PFSK-1 (cell line): ENCODE data around the gene TAAR2.

Experiments used
- FOXP2 ChIP-seq: optimal IDR thresholded peaks from 2 replicates; pipeline ENCODE3; 2011; ENCODE audit warnings: borderline replicate concordance, control low read depth, inconsistent platforms; ENCODE audit not compliant: insufficient read depth; ENCODE audit errors: extremely low read length, extremely low read depth
- POLR2AphosphoS5 ChIP-seq: IDR thresholded peaks from 2 replicates; pipeline ENCODE4 v1.6.1; 2012; ENCODE audit warnings: low read depth, mild to moderate bottlenecking, control low read depth, low read length, moderate library complexity
- REST ChIP-seq, 2 experiments: IDR thresholded peaks; 2 replicates each; pipeline versions ENCODE4 v1.6.1 to v1.8.0; 2011 to 2012; ENCODE audit warnings: low read depth in 2 of 2, low read length in 2 of 2, control low read depth in 1 of 2, inconsistent platforms in 1 of 2, mild to moderate bottlenecking in 1 of 2, moderate library complexity in 1 of 2; ENCODE audit not compliant: insufficient read depth in 1 of 2
- SIN3A ChIP-seq: IDR thresholded peaks from 2 replicates; pipeline ENCODE4 v1.6.1; 2012; ENCODE audit warnings: mild to moderate bottlenecking, low read length, moderate library complexity, borderline replicate concordance; ENCODE audit not compliant: insufficient read depth
- TAF1 ChIP-seq: IDR thresholded peaks from 2 replicates; pipeline ENCODE4 v1.6.1; 2012; ENCODE audit warnings: low read length, control low read depth, borderline replicate concordance; ENCODE audit not compliant: insufficient read depth

The TAAR2 gene

GRCh38 chr6:132590362-132590761 lies 33.7 kb downstream of the TAAR2 start:
- TF ChIP-seq TAF1 (no peak), FOXP2 (no peak), SIN3A (no peak), POLR2AphosphoS5 (no peak), REST (IDR thresholded peaks at IDR 0.05; ENCODE audit: insufficient read depth in 1 of 2, low read depth in 2 of 2, low read length in 2 of 2) (no peak)

- no peak for TF ChIP-seq POLR2AphosphoS5
- TF ChIP-seq REST (IDR thresholded peaks at IDR 0.05; ENCODE audit: insufficient read depth in 1 of 2, low read depth in 2 of 2, low read length in 2 of 2): peak in 1 of 2 experiments; percentile 61; a peak in 1 of 4 replicates
Observed at GRCh38 chr6:132589454-132589853, 34.6 kb downstream of the TAAR2 start, which contains the start of gene TAAR5. TSS of gene TAAR5 (minus strand) at chr6:132589741. CDS start at chr6:132589686, 55 bp downstream.

- TF ChIP-seq TAF1 (no peak), REST (IDR thresholded peaks at IDR 0.05; ENCODE audit: insufficient read depth in 1 of 2, low read depth in 2 of 2, low read length in 2 of 2) (no peak), POLR2AphosphoS5 (no peak), SIN3A (no peak), FOXP2 (no peak)
Observed at GRCh38 chr6:132587424-132587823, 36.7 kb downstream of the TAAR2 start.

- TF ChIP-seq FOXP2: no peak
- TF ChIP-seq REST (IDR thresholded peaks at IDR 0.05; ENCODE audit: insufficient read depth in 1 of 2, low read depth in 2 of 2, low read length in 2 of 2): no peak
- TF ChIP-seq TAF1: no peak
- no peak for TF ChIP-seq SIN3A
- TF ChIP-seq POLR2AphosphoS5: no peak
Observed at GRCh38 chr6:132584698-132585097, 39.4 kb downstream of the TAAR2 start.

GRCh38 chr6:132571774-132572173 lies 52.3 kb downstream of the TAAR2 start:
- no peak for TF ChIP-seq TAF1
- TF ChIP-seq POLR2AphosphoS5: no peak
- no peak for TF ChIP-seq FOXP2
